Caki2 (cell line): Measurements from ENCODE around the gene WFDC9. TPM values are rescaled to one million over a fixed set of nuclear protein-coding genes. Genes with fewer than 3 reads are reported as not detected.
"Not testable (repeated sequence)": the region's sequence is repeated elsewhere in the genome, so short reads cannot be mapped to it uniquely, and the experiment has no call there.

Source experiments
- DNase-seq: peaks from one replicate; pipeline ENCODE4 v3.0.0-alpha.2; 2015; ENCODE audit warnings: low read depth
- in situ Hi-C: cut with HindIII; loops from 2 replicates; pipeline ENCODE4 v1.10.0; 2016; ENCODE audit warnings: low sequenced_read_pairs, low pct_unique_long_range_greater_than_20kb, mixed read lengths
- total RNA-seq: library from RNA; depleted of rRNA; stranded (reverse); fragments of >200 nt; shearing (Covaris generic); gene quantifications from 2 replicates; pipeline ENCODE4 v1.2.3, GENCODE V29; 2014; ENCODE audit warnings: low replicate concordance; rRNA removed

Gene WFDC9
- total RNA-seq: not detected in 2 replicates

GRCh38 chr20:45631184-45631583 is at the start of gene WFDC9:
Gene WFDC9 (minus strand): TSS chr20:45631284. CDS start chr20:45610181, 21,103 bp downstream.
- no peak for DNase-seq
- in situ Hi-C loops: no loop called here

DNA sequence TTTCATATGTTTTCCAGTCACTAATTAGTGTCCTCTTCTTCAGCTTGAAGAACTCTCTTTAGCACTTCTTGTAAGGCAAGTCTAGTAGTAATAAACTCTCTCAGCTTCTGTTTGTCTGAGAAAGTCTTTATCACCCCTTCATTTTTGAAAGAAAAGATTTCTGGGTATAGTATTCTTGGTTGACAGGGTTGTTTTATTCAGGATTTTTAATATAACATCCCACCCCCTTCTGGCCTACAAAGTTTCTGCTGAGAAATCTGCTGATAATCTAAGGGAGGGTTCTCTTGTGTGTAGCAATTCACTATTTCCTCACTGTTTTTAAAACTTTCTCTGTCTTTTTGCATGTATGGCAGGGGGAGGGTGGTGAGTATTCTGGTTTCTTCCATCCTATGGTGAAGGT is 48.6 kb upstream of the WFDC9 start:
- DNase-seq: no peak

DNA sequence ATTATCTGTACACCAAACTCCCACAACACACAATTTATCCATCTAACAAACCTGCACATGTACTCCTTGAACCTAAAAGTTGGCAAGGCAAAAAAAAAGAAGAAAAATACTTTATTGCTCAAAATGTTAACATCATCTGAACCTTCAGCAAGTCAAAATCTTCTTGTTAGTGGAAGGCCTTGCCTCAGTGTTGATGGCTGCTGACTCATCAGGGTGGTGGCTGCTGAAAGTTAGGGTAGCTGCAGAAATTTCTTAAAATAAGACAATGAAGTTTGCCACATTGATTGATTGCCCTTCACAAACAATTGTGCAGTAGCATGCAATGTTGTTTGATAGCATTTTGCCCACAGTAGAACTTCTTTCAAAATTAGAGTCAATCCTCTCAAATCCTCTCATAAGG is 41.7 kb upstream of the WFDC9 start:
- in situ Hi-C loops: no loop called here

More for the DNA sequence above, 48.6 kb upstream of the WFDC9 start:
- in situ Hi-C loops: no loop called here

GRCh38 chr20:45670139-45670538 is 39.1 kb upstream of the WFDC9 start, which contains the start of gene WFDC11:
Gene WFDC11 (minus strand): TSS chr20:45670239. CDS start chr20:45650600, 19,639 bp downstream.
- no peak for DNase-seq
- in situ Hi-C loops: no loop called here

More for the DNA sequence above, 41.7 kb upstream of the WFDC9 start:
- no peak for DNase-seq

GRCh38 chr20:45657038-45657437 is 26.0 kb upstream of the WFDC9 start:
- in situ Hi-C loops, DNase-seq: not testable (repeated sequence)

- in situ Hi-C loops, DNase-seq: not testable (repeated sequence)
Measured at GRCh38 chr20:45651726-45652125, 20.6 kb upstream of the WFDC9 start.

DNA sequence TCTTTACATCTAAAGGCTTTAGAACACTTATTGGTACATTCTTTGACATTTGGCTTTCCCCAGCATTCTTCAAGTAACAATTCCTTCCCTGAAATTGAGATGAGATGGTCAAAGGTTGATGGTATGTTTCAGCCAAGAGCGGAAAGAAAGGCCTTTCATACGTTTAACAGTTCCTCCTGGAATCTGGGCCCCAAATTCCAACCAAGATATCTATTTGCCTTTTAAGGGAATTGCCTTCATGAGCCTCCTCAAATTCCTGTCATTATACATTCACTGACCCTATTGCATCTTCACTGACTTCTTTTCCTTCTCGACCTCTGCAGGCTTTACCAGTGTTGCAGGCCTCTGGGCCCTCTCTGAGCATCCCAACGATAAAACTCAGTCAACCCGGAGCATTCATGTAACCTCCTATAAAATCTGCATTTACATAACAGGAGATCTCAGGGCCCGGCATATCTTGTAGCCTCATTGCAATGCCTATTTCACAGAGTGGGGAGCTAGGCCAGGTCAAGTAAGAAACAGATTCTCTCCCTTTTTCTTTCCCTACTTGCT is 18.3 kb upstream of the WFDC9 start:
- DNase-seq: no peak
- in situ Hi-C loops: no loop called here

GRCh38 chr20:45647441-45648050 is 16.5 kb upstream of the WFDC9 start:
- in situ Hi-C loops: no loop called here
- DNase-seq: no peak

DNA sequence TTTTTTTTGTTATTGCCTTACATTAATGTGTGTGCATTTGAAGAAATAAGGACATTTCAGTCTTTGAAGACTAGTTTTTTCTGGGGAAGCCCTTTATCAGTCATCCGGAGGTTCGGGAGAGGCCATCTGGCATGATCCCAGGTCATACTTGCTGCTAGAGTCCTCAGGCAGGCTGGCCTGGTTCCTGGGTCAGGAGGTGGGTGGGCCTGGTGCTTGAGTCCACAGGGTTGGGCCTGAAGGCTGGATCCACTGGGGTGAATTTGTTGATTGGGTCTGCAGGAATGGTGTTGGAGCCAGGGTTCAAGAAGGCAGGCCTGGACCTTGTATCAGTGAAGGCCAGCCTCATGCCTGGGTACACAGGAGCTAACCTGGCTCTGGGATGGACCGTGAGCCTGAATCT is 15.8 kb upstream of the WFDC9 start:
- in situ Hi-C loops: no loop called here
- DNase-seq: no peak

DNA sequence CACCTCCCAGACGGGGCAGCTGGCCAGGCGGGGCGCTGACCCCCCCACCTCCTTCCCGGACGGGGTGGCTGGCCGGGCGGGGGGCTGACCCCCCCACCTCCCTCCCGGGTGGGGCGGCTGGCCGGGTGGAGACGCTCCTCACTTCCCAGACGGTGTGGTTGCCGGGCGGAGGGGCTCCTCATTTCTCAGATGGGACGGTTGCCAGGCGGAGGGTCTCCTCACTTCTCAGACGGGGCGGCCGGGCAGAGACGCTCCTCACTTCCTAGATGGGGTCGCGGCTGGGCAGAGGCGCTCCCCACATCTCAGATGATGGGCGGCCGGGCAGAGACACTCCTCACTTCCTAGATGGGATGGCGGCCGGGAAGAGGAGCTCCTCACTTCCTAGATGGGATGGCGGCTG is 14.8 kb upstream of the WFDC9 start:
- in situ Hi-C loops, DNase-seq: not testable (repeated sequence)

DNA sequence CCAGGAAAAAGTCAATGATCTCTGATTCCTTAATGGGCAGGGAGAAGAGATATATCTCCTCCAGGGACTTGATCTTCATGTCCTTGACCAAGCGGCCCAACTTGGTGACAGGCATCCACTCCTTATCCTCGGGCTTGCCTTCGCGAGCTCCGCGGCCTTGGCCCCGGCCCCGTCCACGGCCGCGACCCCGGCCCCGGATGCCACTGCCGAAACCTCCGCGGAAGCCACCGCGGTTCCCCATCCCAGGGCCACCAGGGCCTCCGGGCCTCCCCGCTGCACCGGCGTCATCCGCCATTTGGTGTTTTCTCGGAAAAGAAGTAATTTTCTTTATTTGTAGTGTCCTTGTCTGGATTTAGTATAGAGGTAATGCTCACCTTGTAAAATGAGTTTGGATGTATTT is 10.0 kb upstream of the WFDC9 start:
- in situ Hi-C loops, DNase-seq: not testable (repeated sequence)

GRCh38 chr20:45639687-45640086 is 8.6 kb upstream of the WFDC9 start:
- no peak for DNase-seq
- in situ Hi-C loops: no loop called here

- in situ Hi-C loops: no loop called here
- no peak for DNase-seq
Measured at GRCh38 chr20:45636513-45636912, 5.4 kb upstream of the WFDC9 start.

DNA sequence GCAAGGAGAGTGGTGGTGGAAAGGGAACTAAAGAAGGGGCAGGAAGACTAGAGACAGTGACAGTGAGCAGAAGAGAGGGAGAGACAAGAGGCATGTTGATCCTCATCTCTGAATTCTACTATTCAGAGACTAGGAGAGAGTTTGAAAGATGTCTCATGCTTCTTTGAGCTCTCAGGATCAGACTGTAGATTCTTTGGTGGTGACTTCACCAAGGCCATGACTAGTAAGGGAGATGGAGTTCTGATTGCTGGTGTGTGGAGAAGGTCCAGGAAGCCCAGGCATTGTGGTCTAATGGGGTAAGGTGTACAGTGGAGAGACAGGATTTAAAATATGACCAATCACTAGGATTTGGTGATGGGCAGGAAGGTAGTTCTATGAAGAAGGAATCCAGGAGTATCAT is 713 bp downstream of the WFDC9 start:
- DNase-seq: no peak
- in situ Hi-C loops: no loop called here

GRCh38 chr20:45629496-45630100 is 1.5 kb downstream of the WFDC9 start, which contains the start of gene WFDC10A:
Gene WFDC10A (plus strand): TSS chr20:45629739. CDS start chr20:45629814, 75 bp downstream.
- in situ Hi-C loops: no loop called here

GRCh38 chr20:45626540-45626939 is 4.5 kb downstream of the WFDC9 start:
- in situ Hi-C loops: no loop called here
- no peak for DNase-seq

More at GRCh38 chr20:45629496-45630100, 1.5 kb downstream of the WFDC9 start, which contains the start of gene WFDC10A:
- peak; percentile 67 for DNase-seq

- in situ Hi-C loops: no loop called here
- DNase-seq: no peak
Measured at GRCh38 chr20:45621593-45621992, 9.5 kb downstream of the WFDC9 start.

DNA sequence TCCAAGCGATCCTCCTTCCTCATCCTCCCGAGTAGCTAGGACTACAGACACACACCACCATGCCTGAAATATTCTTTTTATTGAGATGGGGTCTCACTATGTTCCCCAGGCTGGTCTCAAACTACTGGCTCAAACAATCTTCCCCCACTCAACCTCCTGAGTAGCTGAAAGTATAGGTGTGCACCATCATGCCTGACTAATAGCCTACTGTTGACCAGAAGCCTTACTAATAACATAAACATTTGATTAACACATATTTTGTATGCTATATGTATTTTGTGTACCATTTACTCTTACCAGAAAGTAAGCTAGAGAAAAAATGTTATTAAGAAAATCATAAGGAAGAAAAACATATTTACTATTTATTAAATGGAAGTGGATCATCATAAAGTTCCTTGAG is 13.5 kb downstream of the WFDC9 start:
- DNase-seq: no peak
- in situ Hi-C loops: no loop called here

DNA sequence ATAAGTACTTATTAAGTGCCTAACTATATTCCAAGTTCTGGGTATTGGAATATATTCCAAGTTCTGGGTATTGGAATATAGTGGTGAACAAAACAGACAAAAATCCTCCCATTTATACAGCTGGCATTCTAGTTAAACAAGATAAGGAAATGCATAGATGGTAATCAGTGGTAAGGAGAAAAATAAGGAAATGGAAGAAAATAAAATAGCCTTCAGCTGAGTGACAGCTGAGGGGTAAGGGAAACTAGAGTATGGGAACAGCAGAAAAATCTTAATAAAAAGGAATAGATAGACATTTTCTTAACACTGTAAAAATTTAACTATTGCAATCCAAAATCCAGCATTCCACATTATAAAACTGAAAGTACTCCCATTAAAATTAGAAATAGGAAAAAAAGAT is 18.8 kb downstream of the WFDC9 start:
- DNase-seq: no peak
- in situ Hi-C loops: no loop called here
